ENCODE results near the gene ZBTB20.
"Not testable (repeated sequence)": the region's sequence is repeated elsewhere in the genome, so short reads cannot be mapped to it uniquely, and the experiment has no call there.

Gene ZBTB20

GRCh38 chr3:114823061-114823460 is 324.0 kb downstream of the ZBTB20 start:
- DNase-seq = no peak

DNA sequence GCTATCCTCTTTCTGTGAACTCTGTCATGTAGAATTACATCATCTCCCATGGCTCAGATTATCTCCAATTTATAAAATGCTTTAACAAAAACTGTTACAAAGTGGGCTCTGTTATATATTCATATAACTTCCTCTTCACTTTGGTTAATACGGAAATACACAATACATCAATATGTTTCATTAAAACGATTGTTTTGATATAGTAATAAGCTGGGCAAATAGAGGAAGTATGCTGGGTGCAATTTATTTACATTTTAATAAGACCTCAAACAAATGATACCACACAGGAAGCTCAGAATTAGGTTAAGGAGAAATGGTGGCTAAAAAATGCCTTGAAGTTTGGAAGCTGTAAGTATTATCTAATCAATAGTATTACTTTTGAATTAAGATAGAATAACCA is 331.0 kb downstream of the ZBTB20 start:
- DNase-seq = no peak

- not testable (repeated sequence) for DNase-seq
Measured at GRCh38 chr3:114812541-114813238, 334.4 kb downstream of the ZBTB20 start.

- no peak for DNase-seq
Measured at GRCh38 chr3:114809668-114810413, 337.2 kb downstream of the ZBTB20 start.

DNA sequence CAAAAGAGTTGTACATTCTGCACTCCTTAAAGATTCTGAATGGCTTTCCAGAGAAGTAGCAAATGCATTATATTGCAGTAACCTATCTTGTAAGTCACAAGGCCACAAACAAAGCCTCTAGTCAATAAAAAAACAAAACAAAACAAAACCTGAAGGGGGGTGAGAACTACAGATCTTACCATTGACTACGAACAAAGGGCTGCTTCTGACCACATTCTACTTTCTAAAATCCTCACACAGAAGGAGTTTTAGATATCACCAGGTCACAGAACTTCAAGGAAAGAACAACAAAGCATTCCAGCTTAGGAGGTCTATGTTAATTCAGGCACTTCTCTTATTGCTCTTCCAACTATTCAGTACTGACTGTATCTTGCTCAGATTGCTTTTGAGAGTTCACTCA is 343.0 kb downstream of the ZBTB20 start:
- no peak for DNase-seq

GRCh38 chr3:114803042-114803695 is 343.9 kb downstream of the ZBTB20 start:
- no peak for DNase-seq

GRCh38 chr3:114800272-114801031 is 346.6 kb downstream of the ZBTB20 start:
- no peak for DNase-seq

GRCh38 chr3:114799816-114800215 is 347.3 kb downstream of the ZBTB20 start:
- no peak for DNase-seq

GRCh38 chr3:114796796-114797195 is 350.3 kb downstream of the ZBTB20 start:
- DNase-seq = no peak

GRCh38 chr3:114794894-114795630 is 352.0 kb downstream of the ZBTB20 start:
- no peak for DNase-seq

- no peak for DNase-seq
Measured at GRCh38 chr3:114792159-114792918, 354.7 kb downstream of the ZBTB20 start.

DNA sequence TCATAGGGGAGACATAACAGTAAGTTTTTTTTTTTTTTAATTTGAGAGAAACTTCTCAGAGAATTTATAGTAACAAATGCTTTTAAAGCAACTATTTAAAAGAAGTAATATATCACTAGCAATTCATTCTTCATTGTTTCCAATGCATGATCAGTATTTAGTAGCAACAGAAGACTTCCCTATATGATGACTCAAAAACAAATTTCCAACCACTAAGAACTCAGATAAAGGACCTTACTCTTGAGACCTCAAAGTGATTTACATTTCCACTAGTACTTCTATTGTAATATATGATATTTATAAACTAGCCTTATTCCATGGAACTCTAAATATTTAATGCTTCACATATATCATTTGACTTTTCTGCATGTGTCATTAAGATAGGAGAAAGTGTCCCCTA is 356.3 kb downstream of the ZBTB20 start:
- no peak for DNase-seq

- no peak for DNase-seq
Measured at GRCh38 chr3:114789803-114790202, 357.3 kb downstream of the ZBTB20 start.

DNA sequence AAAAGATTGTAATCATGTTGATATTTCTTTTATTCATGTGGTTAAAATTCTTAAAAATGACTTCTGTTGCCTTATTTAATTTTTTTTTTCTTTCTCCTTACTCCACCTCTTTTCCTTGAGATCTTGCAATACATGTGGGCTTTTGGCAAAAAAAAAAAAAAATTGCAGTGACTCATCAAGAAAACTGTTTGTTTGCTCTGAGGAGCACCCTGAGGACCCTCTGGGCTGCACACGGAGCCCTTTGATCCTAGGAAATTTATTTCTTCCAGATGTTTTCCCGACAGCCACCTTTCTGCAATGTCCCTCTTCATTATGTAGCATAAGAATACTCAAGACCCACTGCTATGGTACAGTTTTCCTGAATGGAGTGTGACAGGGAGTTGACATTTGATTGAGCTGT is 371.7 kb downstream of the ZBTB20 start:
- no peak for DNase-seq

GRCh38 chr3:114770874-114771273 is 376.2 kb downstream of the ZBTB20 start:
- DNase-seq = no peak

DNA sequence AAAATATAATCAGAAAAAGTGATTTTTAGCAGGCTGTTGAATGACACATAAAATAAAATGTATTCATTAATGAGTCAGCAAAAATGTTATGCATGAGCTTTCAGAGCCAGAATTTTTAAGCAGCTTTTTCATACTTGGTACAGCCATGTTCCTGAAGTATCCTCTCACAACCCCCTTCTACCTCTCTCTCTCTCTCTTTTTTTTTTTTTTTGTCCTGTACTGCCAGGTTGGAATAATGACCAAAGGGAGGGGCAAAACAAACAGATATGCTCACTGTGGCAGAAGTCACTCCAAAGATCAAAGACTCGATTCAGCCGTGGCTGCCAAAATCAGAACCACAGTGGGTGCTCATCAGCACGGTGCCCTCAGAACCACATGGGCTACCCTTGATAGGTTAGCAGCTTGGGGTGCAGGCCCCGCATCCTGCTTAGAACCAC is 383.0 kb downstream of the ZBTB20 start:
- no peak for DNase-seq

GRCh38 chr3:114762144-114762543 is 384.9 kb downstream of the ZBTB20 start:
- no peak for DNase-seq

DNA sequence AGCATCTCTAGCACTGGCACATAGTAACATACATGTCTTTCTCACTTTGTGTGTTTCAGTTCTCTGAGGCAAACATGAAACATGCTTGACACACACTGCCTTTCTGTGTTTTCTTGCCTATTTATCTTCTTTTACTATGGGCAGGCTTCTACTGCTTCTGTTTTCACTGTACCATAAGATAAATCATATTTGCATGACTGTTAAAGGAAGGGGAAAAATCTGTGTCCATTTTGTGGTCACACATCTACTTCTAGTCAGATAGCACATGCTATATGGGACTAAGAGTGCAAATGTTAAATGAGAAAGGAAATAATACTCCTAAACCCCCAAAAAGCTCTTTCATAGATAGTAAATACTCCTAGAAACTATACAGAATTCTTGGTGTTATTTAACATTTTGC is 386.4 kb downstream of the ZBTB20 start:
- DNase-seq = no peak

DNA sequence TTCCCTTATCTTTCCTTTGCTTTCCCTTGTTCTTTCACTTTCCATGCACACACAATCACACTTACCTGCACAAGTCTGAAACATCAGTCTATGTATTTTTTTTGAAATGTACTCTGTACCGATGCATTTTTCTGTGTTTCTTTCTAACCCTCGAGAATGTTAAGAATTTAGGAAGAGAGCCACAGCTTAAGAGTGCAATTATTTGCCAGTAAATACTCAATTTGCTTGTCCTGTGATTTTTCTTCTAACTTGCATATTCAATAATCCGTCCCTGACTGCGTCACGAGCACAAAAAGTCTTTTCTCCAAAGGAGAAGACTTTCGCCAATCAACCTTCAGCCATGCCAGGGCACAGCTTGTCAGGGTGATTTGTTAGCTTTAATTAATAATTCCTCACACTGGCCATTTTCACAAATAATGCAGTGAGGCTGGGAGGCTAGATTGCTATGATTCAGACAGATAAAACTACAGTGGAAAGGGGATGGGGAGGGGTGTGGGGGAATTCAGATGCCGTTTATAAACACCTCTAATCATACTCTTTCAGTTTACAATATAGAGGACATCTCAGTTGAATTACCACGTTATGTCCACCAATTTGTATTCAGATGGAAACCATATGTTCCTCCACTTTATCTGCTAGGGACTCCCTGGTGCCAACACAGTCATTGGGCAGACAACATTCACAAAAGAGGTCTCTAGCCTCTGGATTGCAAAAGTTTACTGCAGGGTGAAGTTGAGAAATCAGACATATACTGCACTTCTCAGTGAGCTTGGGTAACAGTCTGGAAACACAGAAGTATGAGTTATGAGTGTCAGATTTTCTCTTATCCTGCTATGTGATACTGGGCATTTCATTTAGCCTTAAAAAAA is 388.0 kb downstream of the ZBTB20 start:
- DNase-seq = no peak

- no peak for DNase-seq
Measured at GRCh38 chr3:114756506-114757279, 390.4 kb downstream of the ZBTB20 start.
